Gastrocnemius medialis (tissue), 4 donors: ENCODE data around the gene BRS3. TPM values are rescaled to one million over a fixed set of nuclear protein-coding genes. Genes with fewer than 3 reads are reported as not detected.
"Not testable (repeated sequence)": the region's sequence is repeated elsewhere in the genome, so short reads cannot be mapped to it uniquely, and the experiment has no call there.

Experiments used
- ATAC-seq, 2 donors: fragments of 150-250 bp; one replicate each; pipeline ENCODE4 v1.9.1; 2016
- DNase-seq, 2 donors: peaks; one replicate each; pipeline ENCODE4 v3.0.0-alpha.2; 2019
- H3K27ac ChIP-seq, 4 donors: fragments of 200-600 bp; sonication (generic); 1 replicate in 1 of 4; 2 replicates in 3 of 4; pipeline ENCODE4 v1.5.1; 2016 to 2018; ENCODE audit warnings: mild to moderate bottlenecking in 2 of 4, moderate library complexity in 1 of 4
- H3K27me3 ChIP-seq, 3 donors: fragments of 200-600 bp; sonication (generic) in 2 of 3; 1 replicate in 1 of 3; 2 replicates in 2 of 3; pipeline versions ENCODE4 v1.5.1 to v1.6.0; 2016 to 2019; ENCODE audit warnings: mild to moderate bottlenecking in 1 of 3, moderate library complexity in 1 of 3
- H3K36me3 ChIP-seq, 2 donors: fragments of 200-600 bp; sonication (generic) in 1 of 2; one replicate each; pipeline ENCODE4 v1.5.1; 2017 to 2018
- H3K4me1 ChIP-seq, 2 donors: fragments of 200-600 bp; sonication (generic) in 1 of 2; one replicate each; pipeline ENCODE4 v1.5.1; 2016 to 2017; ENCODE audit warnings: mild to moderate bottlenecking in 2 of 2
- H3K4me3 ChIP-seq, 4 donors: fragments of 200-600 bp; sonication (generic) in 3 of 4; 1 replicate in 1 of 4; 2 replicates in 3 of 4; pipeline ENCODE4 v1.5.1; 2016 to 2019; ENCODE audit warnings: mild to moderate bottlenecking in 2 of 4
- H3K9me3 ChIP-seq, 3 donors: fragments of 200-600 bp; sonication (generic) in 2 of 3; 1 replicate in 1 of 3; 2 replicates in 2 of 3; pipeline ENCODE4 v1.5.1; 2016 to 2019
- POLR2A ChIP-seq, 2 donors: fragments of 450-650 bp; IDR thresholded peaks; one replicate each; pipeline ENCODE4 v1.6.1; 2017; ENCODE audit warnings: antibody characterized with exemption in 2 of 2, mild to moderate bottlenecking in 2 of 2, moderate library complexity in 2 of 2
- in situ Hi-C, 4 donors: fragments of 200-750 bp; cut with MboI; loops; one replicate each; pipeline versions ENCODE4 v1.15.0 to v1.8.0; 2017; ENCODE audit warnings: low sequenced_read_pairs in 4 of 4
- intact Hi-C: fragments of 100-400 bp; cut with DNase I; formaldehyde crosslinking; loops from one replicate; pipeline ENCODE4 v1.15.1; 2023; ENCODE audit warnings: low total_unique reads
- total RNA-seq, 4 donors: library from RNA; depleted of rRNA; stranded (reverse); fragments of >200 nt; gene quantifications; one replicate each; pipeline versions ENCODE4 v1.1.0 to v1.2.3, GENCODE V29; 2016
- TF ChIP-seq, protein P1 (sequence below), 5 experiments: fragments of 450-650 bp in 3 of 5; fragments of 200-600 bp in 2 of 5; sonication (generic) in 2 of 5; IDR thresholded peaks in 4 of 5; conservative IDR thresholded peaks in 1 of 5; 1 replicate in 4 of 5; 2 replicates in 1 of 5; pipeline ENCODE4 v1.5.1; 2016 to 2019; ENCODE audit warnings: antibody characterized with exemption in 5 of 5, mild to moderate bottlenecking in 3 of 5, moderate library complexity in 3 of 5

BRS3 gene
- total RNA-seq, result not detected

DNA sequence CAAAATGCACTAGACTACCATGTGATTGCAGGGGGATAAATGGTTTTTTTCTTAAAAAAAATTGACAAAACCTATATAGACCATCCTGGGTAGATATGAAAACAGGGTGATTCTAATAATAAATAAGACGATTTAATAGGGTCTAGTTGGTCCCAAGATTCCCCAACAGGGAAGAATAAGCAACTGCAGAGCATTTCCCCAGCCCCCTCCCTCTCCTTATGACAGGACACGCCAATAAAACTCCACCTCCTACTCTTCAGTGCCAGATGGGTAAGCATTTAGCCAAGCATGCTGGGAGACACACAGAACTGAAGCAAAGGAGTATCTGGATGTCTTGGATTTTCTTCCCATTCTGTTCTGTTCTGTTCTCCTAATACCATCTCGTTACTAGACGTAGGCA, at the start of gene BRS3:
Gene BRS3, plus strand, starts transcription at position 301 of the 400 bp plus-strand sequence. CDS start 168 bp downstream, outside the sequence.
- Histone ChIP-seq H3K27ac (no peak within 1 kb of the TSS), H3K9me3 (no peaks in the 10 kb centered on the region), H3K36me3 (no peaks in the 10 kb centered on the region), H3K27me3 (peaks cover 0 to 15% (median 0%) of the 10 kb centered on the region in 3 donors), H3K4me1 (no peaks in the 10 kb centered on the region), H3K4me3 (no peak within 1 kb of the TSS)
- ATAC-seq (no peak), DNase-seq (no peak)
- in situ Hi-C loops (loop anchor here in 1 of 4 donors (25.0 kb wide), 2 partner anchors 100 to 475 kb away; no protein-coding TSS in a partner anchor), intact Hi-C loops (no loop called here)
- TF ChIP-seq POLR2A (IDR thresholded peaks at IDR 0.05), result no peak
- TF ChIP-seq, protein P1, sequence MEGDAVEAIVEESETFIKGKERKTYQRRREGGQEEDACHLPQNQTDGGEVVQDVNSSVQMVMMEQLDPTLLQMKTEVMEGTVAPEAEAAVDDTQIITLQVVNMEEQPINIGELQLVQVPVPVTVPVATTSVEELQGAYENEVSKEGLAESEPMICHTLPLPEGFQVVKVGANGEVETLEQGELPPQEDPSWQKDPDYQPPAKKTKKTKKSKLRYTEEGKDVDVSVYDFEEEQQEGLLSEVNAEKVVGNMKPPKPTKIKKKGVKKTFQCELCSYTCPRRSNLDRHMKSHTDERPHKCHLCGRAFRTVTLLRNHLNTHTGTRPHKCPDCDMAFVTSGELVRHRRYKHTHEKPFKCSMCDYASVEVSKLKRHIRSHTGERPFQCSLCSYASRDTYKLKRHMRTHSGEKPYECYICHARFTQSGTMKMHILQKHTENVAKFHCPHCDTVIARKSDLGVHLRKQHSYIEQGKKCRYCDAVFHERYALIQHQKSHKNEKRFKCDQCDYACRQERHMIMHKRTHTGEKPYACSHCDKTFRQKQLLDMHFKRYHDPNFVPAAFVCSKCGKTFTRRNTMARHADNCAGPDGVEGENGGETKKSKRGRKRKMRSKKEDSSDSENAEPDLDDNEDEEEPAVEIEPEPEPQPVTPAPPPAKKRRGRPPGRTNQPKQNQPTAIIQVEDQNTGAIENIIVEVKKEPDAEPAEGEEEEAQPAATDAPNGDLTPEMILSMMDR (IDR thresholded peaks at IDR 0.05 in 4 of 5, conservative IDR thresholded peaks at IDR 0.05 in 1 of 5), result no peak

DNA sequence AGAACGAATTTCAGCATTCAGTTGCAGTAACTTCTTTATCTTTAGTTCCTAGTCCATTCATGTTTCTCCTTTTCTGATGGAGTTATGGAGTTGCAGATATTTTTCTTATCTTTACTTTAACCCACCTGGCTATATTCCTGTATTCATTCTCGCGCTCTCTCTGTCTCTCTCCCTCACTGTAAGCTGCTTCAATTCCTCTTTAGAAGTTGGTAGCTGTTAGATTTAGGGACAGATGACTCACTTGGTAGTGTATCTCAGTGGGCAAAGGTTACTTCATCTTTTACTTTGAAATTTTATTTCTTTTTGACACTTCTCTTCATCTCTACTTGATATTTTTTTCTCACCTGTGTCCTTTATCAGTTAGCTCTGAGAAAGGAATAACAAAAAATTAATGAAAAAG, 49.6 kb upstream of the BRS3 start:
- intact Hi-C loops (no loop called here), in situ Hi-C loops (no loop called here)
- no peaks in the 10 kb centered on the region for H3K4me1 ChIP-seq
- no peak overlapping the region for H3K4me3 ChIP-seq
- H3K27ac ChIP-seq, result no peak overlapping the region
- DNase-seq (no peak), ATAC-seq (no peak)
- TF ChIP-seq, protein P1 (IDR thresholded peaks at IDR 0.05 in 4 of 5, conservative IDR thresholded peaks at IDR 0.05 in 1 of 5), result no peak
- no peak for TF ChIP-seq POLR2A (IDR thresholded peaks at IDR 0.05)
- H3K9me3 ChIP-seq, result no peaks in the 10 kb centered on the region
- no peaks in the 10 kb centered on the region for H3K36me3 ChIP-seq
- no peaks in the 10 kb centered on the region for H3K27me3 ChIP-seq

DNA sequence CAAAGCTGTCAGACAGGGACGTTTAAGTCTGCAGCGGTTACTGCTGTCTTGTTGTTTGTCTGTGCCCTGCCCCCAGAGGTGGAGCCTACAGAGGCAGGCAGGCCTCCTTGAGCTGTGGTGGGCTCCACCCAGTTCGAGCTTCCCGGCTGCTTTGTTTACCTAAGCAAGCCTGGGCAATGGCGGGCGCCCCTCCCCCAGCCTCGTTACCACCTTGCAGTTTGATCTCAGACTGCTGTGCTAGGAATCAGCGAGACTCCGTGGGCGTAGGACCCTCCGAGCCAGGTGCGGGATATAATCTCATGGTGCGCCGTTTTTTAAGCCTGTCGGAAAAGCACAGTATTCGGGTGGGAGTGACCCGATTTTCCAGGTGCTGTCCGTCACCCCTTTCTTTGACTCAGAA, 42.1 kb upstream of the BRS3 start:
- H3K27me3 ChIP-seq, H3K4me1 ChIP-seq, ATAC-seq, H3K36me3 ChIP-seq, H3K27ac ChIP-seq, intact Hi-C loops, DNase-seq, in situ Hi-C loops, H3K4me3 ChIP-seq, H3K9me3 ChIP-seq: not testable (repeated sequence)

DNA sequence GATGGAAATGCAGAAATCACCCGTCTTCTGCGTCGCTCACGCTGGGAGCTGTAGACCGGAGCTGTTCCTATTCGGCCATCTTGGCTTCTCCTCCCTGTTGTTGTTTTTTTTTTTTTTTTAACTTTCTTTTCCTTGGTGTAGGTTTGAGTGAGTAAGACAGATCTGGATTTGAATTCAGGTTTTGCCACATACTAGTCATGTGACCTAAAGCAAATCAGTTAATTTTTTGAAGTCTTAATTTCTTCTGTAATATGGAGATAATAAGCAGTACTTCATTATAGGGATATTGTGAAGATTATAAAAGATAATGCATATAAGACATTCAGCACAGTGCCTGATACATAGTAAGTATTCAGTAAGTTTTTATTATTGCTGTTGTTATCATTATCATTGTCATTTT, 41.5 kb upstream of the BRS3 start:
- Histone ChIP-seq H3K27ac (no peak overlapping the region), H3K9me3 (no peaks in the 10 kb centered on the region), H3K27me3 (no peaks in the 10 kb centered on the region), H3K4me3 (no peak overlapping the region), H3K36me3 (no peaks in the 10 kb centered on the region), H3K4me1 (no peaks in the 10 kb centered on the region)
- TF ChIP-seq, protein P1 (IDR thresholded peaks at IDR 0.05 in 4 of 5, conservative IDR thresholded peaks at IDR 0.05 in 1 of 5), result no peak
- TF ChIP-seq POLR2A (IDR thresholded peaks at IDR 0.05), result no peak
- in situ Hi-C loops (no loop called here), intact Hi-C loops (no loop called here)
- ATAC-seq (no peak), DNase-seq (no peak)

DNA sequence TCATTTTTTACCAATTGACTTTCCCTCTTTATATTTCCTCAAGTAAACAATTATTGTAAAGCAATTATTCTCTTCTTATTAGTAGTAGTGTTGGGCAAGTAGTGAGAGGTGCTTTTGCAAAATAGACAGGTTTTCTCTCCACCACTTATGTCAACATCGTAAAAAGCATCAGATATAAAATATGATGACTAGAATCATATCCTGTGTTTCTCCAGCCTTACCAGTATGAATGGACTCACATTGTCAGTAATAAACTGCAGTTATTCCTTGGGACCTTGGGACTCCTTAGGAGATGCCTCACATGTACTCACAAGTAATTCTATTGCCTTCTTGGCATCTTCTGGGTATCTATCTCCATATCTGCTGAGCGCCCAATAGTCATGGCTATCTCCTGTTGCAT, 40.4 kb upstream of the BRS3 start:
- ATAC-seq, result no peak
- Histone ChIP-seq H3K9me3 (no peaks in the 10 kb centered on the region), H3K36me3 (no peaks in the 10 kb centered on the region), H3K4me1 (no peaks in the 10 kb centered on the region), H3K27me3 (no peaks in the 10 kb centered on the region), H3K27ac (no peak overlapping the region), H3K4me3 (no peak overlapping the region)
- DNase-seq, result no peak
- TF ChIP-seq, protein P1 (IDR thresholded peaks at IDR 0.05 in 4 of 5, conservative IDR thresholded peaks at IDR 0.05 in 1 of 5), result no peak
- TF ChIP-seq POLR2A (IDR thresholded peaks at IDR 0.05), result no peak
- in situ Hi-C loops (no loop called here), intact Hi-C loops (no loop called here)
